Upper lobe of left lung (tissue), 6 donors: Measurements from ENCODE around the gene BRICD5. TPM values are rescaled to one million over a fixed set of nuclear protein-coding genes. Genes with fewer than 3 reads are reported as not detected.

Experiments
- ATAC-seq, 2 donors: fragments of 200-7000 bp; cut with Tn5 transposase; one replicate each; pipeline ENCODE4 v1.9.1; 2022; ENCODE audit warnings: mild to moderate bottlenecking in 2 of 2, moderate library complexity in 2 of 2; ENCODE audit not compliant: low FRiP score in 2 of 2
- DNase-seq, 2 donors: peaks; one replicate each; pipeline ENCODE4 v3.0.0-alpha.2; 2019 to 2020
- H3K27ac ChIP-seq, 4 donors: fragments of 200-600 bp; sonication (generic); one replicate each; pipeline ENCODE4 v1.5.1; 2016 to 2019
- H3K27me3 ChIP-seq, 4 donors: fragments of 200-600 bp; sonication (generic); one replicate each; pipeline ENCODE4 v1.5.1; 2017 to 2019
- H3K36me3 ChIP-seq, 4 donors: fragments of 200-600 bp; sonication (generic); one replicate each; pipeline ENCODE4 v1.5.1; 2016 to 2019
- H3K4me1 ChIP-seq, 4 donors: fragments of 200-600 bp; sonication (generic); one replicate each; pipeline ENCODE4 v1.5.1; 2018 to 2019
- H3K4me3 ChIP-seq, 4 donors: fragments of 200-600 bp; sonication (generic); one replicate each; pipeline ENCODE4 v1.5.1; 2017 to 2019; ENCODE audit warnings: mild to moderate bottlenecking in 2 of 4, moderate library complexity in 1 of 4
- H3K9me3 ChIP-seq, 4 donors: fragments of 200-600 bp; sonication (generic); one replicate each; pipeline ENCODE4 v1.5.1; 2018 to 2019
- CTCF ChIP-seq, 6 experiments: fragments of 450-650 bp in 4 of 6; fragments of 200-600 bp in 2 of 6; sonication (generic) in 2 of 6; IDR thresholded peaks; one replicate each; pipeline ENCODE4 v1.5.1; 2016 to 2019; ENCODE audit warnings: antibody characterized with exemption in 6 of 6
- EP300 ChIP-seq, 4 donors: sonication (generic); formaldehyde crosslinking; IDR thresholded peaks; one replicate each; pipeline ENCODE4 v1.5.1; 2017; ENCODE audit warnings: antibody characterized with exemption in 4 of 4, control low read depth in 2 of 4
- POLR2A ChIP-seq, 4 donors: fragments of 450-650 bp; IDR thresholded peaks; one replicate each; pipeline ENCODE4 v1.5.1; 2016 to 2017; ENCODE audit warnings: antibody characterized with exemption in 4 of 4, mild to moderate bottlenecking in 2 of 4
- POLR2AphosphoS5 ChIP-seq, 2 donors: sonication (generic); formaldehyde crosslinking; IDR thresholded peaks; one replicate each; pipeline ENCODE4 v1.5.1; 2017; ENCODE audit warnings: antibody characterized with exemption in 2 of 2
- WGBS, 2 donors: methylation state at CpG; one replicate each; pipeline ENCODE4 v1.1.5; 2017 to 2018; 5-methylcytosine and 5-hydroxymethylcytosine counted together
- total RNA-seq, 6 donors: library from RNA; depleted of rRNA in 4 of 6; stranded (reverse); fragments of >200 nt in 4 of 6; gene quantifications; one replicate each; pipeline versions ENCODE4 v1.1.0 to v1.2.1, GENCODE V29; 2016 to 2021
- donor health status: DM: no; HTN: no; CAD: no; lungs with moderate emphysema.
- donor health status: DM: no; HTN: yes; CAD: no; lungs with severe emphysema.

BRICD5 gene
- total RNA-seq, 6 donors from 2014 or later: 4.0 to 70.2 (median 10.8) TPM

DNA sequence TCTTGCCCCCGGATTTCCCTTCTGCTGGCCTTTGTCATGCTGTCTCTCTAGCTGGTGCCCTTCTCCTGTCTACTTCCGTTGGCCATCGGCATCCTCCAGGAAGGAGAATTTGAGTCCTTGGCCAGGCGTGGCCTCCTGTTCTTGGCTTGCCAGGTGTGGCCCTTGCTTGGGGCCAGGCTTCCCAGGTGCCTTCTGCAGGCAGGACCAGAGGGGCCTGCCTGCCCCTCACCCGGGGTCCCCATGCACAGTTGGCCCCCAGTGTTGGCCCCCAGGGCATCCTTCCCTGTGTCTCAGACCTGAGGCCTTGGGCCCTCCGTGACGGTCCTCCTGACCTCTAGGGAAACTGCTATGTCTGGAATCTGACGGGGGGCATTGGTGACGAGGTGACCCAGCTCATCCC is 2.8 kb downstream of the BRICD5 start:
- H3K27me3 ChIP-seq: no peaks in the 10 kb centered on the region
- no peak overlapping the region for H3K27ac ChIP-seq
- H3K4me1 ChIP-seq: peaks cover 27 to 34% (median 27%) of the 10 kb centered on the region in 4 donors
- no peaks in the 10 kb centered on the region for H3K9me3 ChIP-seq
- no peak for ATAC-seq
- H3K36me3 ChIP-seq: peaks cover 0 to 42% (median 33%) of the 10 kb centered on the region in 4 donors
- TF ChIP-seq POLR2A (IDR thresholded peaks at IDR 0.05) (no peak), POLR2AphosphoS5 (IDR thresholded peaks at IDR 0.05) (no peak), CTCF (IDR thresholded peaks at IDR 0.05) (no peak), EP300 (IDR thresholded peaks at IDR 0.05) (no peak)
- no peak overlapping the region for H3K4me3 ChIP-seq
- 85 to 87% methylated on average over 5 to 9 of the region's 9 CpGs for WGBS, 2 donors
- no peak for DNase-seq

DNA sequence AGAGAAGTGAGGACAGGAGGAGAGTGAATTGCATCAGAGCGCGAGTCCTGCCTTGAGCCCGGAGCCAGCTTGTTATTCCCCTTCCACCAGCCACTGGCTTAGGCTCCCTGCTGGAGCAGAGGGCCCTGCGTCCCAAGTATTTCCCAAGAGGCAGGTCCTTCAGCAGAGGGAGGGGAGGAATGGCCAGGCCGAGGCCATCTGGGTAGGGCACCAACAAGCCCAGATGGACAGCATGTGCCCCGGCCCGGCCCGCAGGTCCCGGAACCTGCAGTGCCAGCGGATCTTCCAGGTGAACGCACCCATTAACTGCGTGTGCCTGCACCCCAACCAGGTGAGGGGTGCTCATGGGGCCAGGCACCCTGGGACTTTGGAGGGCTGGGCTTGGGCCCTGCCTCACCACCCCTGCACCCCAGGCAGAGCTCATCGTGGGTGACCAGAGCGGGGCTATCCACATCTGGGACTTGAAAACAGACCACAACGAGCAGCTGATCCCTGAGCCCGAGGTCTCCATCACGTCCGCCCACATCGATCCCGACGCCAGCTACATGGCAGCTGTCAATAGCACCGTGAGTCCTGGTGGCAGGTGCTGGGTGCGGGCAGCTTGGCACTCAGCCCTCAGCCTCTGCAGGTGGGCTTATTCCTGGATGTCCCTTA is 3.8 kb downstream of the BRICD5 start:
- TF ChIP-seq EP300 (IDR thresholded peaks at IDR 0.05) (no peak), POLR2AphosphoS5 (IDR thresholded peaks at IDR 0.05) (no peak), CTCF (IDR thresholded peaks at IDR 0.05) (no peak), POLR2A (IDR thresholded peaks at IDR 0.05) (no peak)
- no peak for ATAC-seq
- Histone ChIP-seq H3K4me1 (peaks cover 17 to 24% (median 17%) of the 10 kb centered on the region in 4 donors), H3K36me3 (peaks cover 0 to 34% (median 33%) of the 10 kb centered on the region in 4 donors), H3K9me3 (no peaks in the 10 kb centered on the region), H3K27ac (peak overlapping the region in 2 of 4 donors; percentile 97), H3K27me3 (no peaks in the 10 kb centered on the region), H3K4me3 (no peak overlapping the region)
- peak in 1 of 2 donors; percentile 75 for DNase-seq
- 90 to 95% methylated on average over 12 to 21 of the region's 23 CpGs for WGBS, 2 donors

- TF ChIP-seq CTCF (IDR thresholded peaks at IDR 0.05): no peak
- no peak for TF ChIP-seq EP300 (IDR thresholded peaks at IDR 0.05)
- TF ChIP-seq POLR2A (IDR thresholded peaks at IDR 0.05): no peak
- no peak for TF ChIP-seq POLR2AphosphoS5 (IDR thresholded peaks at IDR 0.05)
- ATAC-seq (no peak), DNase-seq (peak in 1 of 2 donors; percentile 64)
- peaks cover 0 to 34% (median 33%) of the 10 kb centered on the region in 4 donors for H3K36me3 ChIP-seq
- H3K9me3 ChIP-seq: no peaks in the 10 kb centered on the region
- 80 to 81% methylated on average over 18 of the region's 18 CpGs for WGBS, 2 donors
- H3K4me1 ChIP-seq: peaks cover 14 to 20% (median 15%) of the 10 kb centered on the region in 4 donors
- peak overlapping the region in 3 of 4 donors; percentile 64 to 86 (median 67) for H3K4me3 ChIP-seq
- no peaks in the 10 kb centered on the region for H3K27me3 ChIP-seq
- peak overlapping the region in 3 of 4 donors; percentile 97 to 98 (median 97) for H3K27ac ChIP-seq
Observed at GRCh38 chr16:2206420-2206779, 4.3 kb downstream of the BRICD5 start.

- Histone ChIP-seq H3K9me3 (no peaks in the 10 kb centered on the region), H3K27ac (peak overlapping the region; percentile 92 to 98 (median 97)), H3K4me1 (peaks cover 14 to 20% (median 15%) of the 10 kb centered on the region in 4 donors), H3K36me3 (peaks cover 0 to 34% (median 33%) of the 10 kb centered on the region in 4 donors), H3K27me3 (no peaks in the 10 kb centered on the region), H3K4me3 (peak overlapping the region; percentile 60 to 86 (median 66))
- DNase-seq (peak in 1 of 2 donors; percentile 89), ATAC-seq (peak in 1 of 2 donors; percentile 7)
- TF ChIP-seq POLR2A (IDR thresholded peaks at IDR 0.05) (no peak), POLR2AphosphoS5 (IDR thresholded peaks at IDR 0.05) (no peak), EP300 (IDR thresholded peaks at IDR 0.05) (no peak), CTCF (IDR thresholded peaks at IDR 0.05) (no peak)
- WGBS, 2 donors: 9% methylated on average over 7 of the region's 16 CpGs; no CpG with 5 or more reads in 1 of the 2 donors
Observed at GRCh38 chr16:2205967-2206313, 4.7 kb downstream of the BRICD5 start.
